ENCODE measurements around the gene ARHGAP26. TPM values are rescaled to one million over a fixed set of nuclear protein-coding genes. Genes with fewer than 3 reads are reported as not detected.

The ARHGAP26 gene
- polyA plus RNA-seq, 1 donor from 2014 or later, result 0.83 TPM

DNA sequence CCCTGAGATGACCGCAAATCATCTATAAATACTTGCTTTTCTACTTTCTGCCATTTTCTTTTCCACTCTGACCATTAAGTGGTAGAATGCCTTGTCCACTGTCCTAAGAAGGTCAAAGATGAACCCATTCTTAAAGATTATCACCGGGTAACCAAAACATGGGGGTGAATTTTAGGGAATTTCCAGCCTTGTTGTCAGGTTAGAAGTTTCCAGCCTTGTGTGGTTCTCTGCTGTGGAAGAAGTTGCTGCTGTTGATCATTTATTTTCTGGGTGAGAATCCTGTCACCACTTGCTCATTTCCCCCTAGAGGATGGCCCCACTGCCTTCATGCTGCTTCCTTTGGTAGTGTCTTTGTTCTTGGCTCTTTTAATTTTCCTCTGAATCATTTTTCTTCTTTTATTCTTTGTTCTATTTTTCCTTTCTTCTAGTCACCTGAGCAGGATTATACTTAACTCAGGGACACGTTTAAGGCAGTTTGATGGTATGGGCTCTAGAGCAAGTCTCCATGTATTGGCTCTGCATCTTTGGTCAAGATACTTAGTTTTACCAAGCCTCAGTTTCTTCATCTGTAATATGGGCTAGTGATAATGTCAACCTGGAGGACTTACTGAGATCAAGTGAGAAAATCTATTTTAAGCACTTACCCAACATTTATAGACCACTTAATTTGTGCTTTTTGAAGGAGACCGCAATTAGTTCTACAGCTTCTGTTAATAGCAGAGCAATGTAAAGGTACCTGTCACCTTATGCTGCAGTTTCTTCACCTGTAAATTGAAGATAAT lies 266.2 kb downstream of the ARHGAP26 start:
- no peak overlapping the region for H3K4me2 ChIP-seq (ENCODE audit: low read length)
- no peak for TF ChIP-seq SMC3 (conservative IDR thresholded peaks at IDR 0.05; ENCODE audit: poor library complexity)
- no peak for TF ChIP-seq MXI1 (conservative IDR thresholded peaks at IDR 0.05; ENCODE audit: poor library complexity, severe bottlenecking)
- TF ChIP-seq EZH2 (IDR thresholded peaks at IDR 0.05; ENCODE audit: borderline replicate concordance, insufficient read depth, low read length, poor library complexity, severe bottlenecking), result no peak
- no peak for TF ChIP-seq RAD21 (conservative IDR thresholded peaks at IDR 0.05)
- TF ChIP-seq, protein P1, sequence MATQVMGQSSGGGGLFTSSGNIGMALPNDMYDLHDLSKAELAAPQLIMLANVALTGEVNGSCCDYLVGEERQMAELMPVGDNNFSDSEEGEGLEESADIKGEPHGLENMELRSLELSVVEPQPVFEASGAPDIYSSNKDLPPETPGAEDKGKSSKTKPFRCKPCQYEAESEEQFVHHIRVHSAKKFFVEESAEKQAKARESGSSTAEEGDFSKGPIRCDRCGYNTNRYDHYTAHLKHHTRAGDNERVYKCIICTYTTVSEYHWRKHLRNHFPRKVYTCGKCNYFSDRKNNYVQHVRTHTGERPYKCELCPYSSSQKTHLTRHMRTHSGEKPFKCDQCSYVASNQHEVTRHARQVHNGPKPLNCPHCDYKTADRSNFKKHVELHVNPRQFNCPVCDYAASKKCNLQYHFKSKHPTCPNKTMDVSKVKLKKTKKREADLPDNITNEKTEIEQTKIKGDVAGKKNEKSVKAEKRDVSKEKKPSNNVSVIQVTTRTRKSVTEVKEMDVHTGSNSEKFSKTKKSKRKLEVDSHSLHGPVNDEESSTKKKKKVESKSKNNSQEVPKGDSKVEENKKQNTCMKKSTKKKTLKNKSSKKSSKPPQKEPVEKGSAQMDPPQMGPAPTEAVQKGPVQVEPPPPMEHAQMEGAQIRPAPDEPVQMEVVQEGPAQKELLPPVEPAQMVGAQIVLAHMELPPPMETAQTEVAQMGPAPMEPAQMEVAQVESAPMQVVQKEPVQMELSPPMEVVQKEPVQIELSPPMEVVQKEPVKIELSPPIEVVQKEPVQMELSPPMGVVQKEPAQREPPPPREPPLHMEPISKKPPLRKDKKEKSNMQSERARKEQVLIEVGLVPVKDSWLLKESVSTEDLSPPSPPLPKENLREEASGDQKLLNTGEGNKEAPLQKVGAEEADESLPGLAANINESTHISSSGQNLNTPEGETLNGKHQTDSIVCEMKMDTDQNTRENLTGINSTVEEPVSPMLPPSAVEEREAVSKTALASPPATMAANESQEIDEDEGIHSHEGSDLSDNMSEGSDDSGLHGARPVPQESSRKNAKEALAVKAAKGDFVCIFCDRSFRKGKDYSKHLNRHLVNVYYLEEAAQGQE (IDR thresholded peaks at IDR 0.05; ENCODE audit: borderline replicate concordance), result no peak
- TF ChIP-seq, protein P2, sequence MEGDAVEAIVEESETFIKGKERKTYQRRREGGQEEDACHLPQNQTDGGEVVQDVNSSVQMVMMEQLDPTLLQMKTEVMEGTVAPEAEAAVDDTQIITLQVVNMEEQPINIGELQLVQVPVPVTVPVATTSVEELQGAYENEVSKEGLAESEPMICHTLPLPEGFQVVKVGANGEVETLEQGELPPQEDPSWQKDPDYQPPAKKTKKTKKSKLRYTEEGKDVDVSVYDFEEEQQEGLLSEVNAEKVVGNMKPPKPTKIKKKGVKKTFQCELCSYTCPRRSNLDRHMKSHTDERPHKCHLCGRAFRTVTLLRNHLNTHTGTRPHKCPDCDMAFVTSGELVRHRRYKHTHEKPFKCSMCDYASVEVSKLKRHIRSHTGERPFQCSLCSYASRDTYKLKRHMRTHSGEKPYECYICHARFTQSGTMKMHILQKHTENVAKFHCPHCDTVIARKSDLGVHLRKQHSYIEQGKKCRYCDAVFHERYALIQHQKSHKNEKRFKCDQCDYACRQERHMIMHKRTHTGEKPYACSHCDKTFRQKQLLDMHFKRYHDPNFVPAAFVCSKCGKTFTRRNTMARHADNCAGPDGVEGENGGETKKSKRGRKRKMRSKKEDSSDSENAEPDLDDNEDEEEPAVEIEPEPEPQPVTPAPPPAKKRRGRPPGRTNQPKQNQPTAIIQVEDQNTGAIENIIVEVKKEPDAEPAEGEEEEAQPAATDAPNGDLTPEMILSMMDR (IDR thresholded peaks at IDR 0.05; ENCODE audit: poor library complexity, severe bottlenecking), result no peak
- TF ChIP-seq EP300 (conservative IDR thresholded peaks at IDR 0.05; ENCODE audit: poor library complexity, severe bottlenecking), result no peak
- no peak for TF ChIP-seq TAF1 (IDR thresholded peaks at IDR 0.05; ENCODE audit: low read depth)
- no peak for TF ChIP-seq POLR2AphosphoS5 (IDR thresholded peaks at IDR 0.05)
- no peaks in the 10 kb centered on the region for H4K20me1 ChIP-seq (ENCODE audit: insufficient read depth)
- no peak overlapping the region for H3K4me3 ChIP-seq (ENCODE audit: low read length)
- no peaks in the 10 kb centered on the region for H3K79me2 ChIP-seq (replicated peaks; ENCODE audit: insufficient read depth, low read length)
- H3K27ac ChIP-seq (ENCODE audit: low read length), result no peak overlapping the region
- H2AFZ ChIP-seq (ENCODE audit: low read depth, low read length), result no peak overlapping the region
- H3F3A ChIP-seq (ENCODE audit: insufficient read depth, low read length, poor library complexity, severe bottlenecking), result no peaks in the 10 kb centered on the region
- no peaks in the 10 kb centered on the region for H3K36me3 ChIP-seq (ENCODE audit: insufficient read depth, low read length)
- no peaks in the 10 kb centered on the region for H3K9me2 ChIP-seq (ENCODE audit: insufficient read depth, low read length)
- no peak overlapping the region for H3K9ac ChIP-seq (ENCODE audit: low read length)
- H3K9me3 ChIP-seq (ENCODE audit: low read length), result no peaks in the 10 kb centered on the region
- no peaks in the 10 kb centered on the region for H3K27me3 ChIP-seq (ENCODE audit: insufficient read depth, low read depth, low read length)

DNA sequence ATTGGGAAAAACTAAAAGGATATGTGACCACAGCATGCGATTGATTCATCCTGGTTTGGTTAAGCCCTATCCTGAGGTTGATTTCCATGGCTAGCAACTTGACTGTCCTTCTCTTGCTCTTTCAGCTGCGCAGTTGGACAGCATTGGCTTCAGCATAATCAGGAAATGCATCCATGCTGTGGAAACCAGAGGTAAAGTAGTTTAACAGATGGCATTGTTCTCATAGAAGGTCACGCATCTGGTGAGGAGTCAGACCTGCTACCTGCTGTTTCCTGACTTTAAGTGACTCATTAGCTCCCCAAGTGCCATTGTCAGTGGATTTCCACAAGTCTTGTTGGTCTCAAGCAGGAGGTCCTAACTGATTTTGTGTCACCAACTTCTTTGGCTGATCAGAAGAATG lies 266.9 kb downstream of the ARHGAP26 start:
- Histone ChIP-seq H3K79me2 (replicated peaks; ENCODE audit: insufficient read depth, low read length) (no peaks in the 10 kb centered on the region), H3K9me2 (ENCODE audit: insufficient read depth, low read length) (no peaks in the 10 kb centered on the region), H3K4me2 (ENCODE audit: low read length) (no peak overlapping the region), H4K20me1 (ENCODE audit: insufficient read depth) (no peaks in the 10 kb centered on the region), H3K9me3 (ENCODE audit: low read length) (no peaks in the 10 kb centered on the region), H3K27me3 (ENCODE audit: insufficient read depth, low read depth, low read length) (no peaks in the 10 kb centered on the region), H3K27ac (ENCODE audit: low read length) (no peak overlapping the region), H3F3A (ENCODE audit: insufficient read depth, low read length, poor library complexity, severe bottlenecking) (no peaks in the 10 kb centered on the region), H2AFZ (ENCODE audit: low read depth, low read length) (no peak overlapping the region), H3K9ac (ENCODE audit: low read length) (no peak overlapping the region), H3K4me3 (ENCODE audit: low read length) (no peak overlapping the region), H3K36me3 (ENCODE audit: insufficient read depth, low read length) (no peaks in the 10 kb centered on the region)
- TF ChIP-seq POLR2AphosphoS5 (IDR thresholded peaks at IDR 0.05), result no peak
- TF ChIP-seq, protein P1 (IDR thresholded peaks at IDR 0.05; ENCODE audit: borderline replicate concordance), result no peak
- no peak for TF ChIP-seq TAF1 (IDR thresholded peaks at IDR 0.05; ENCODE audit: low read depth)
- TF ChIP-seq EZH2 (IDR thresholded peaks at IDR 0.05; ENCODE audit: borderline replicate concordance, insufficient read depth, low read length, poor library complexity, severe bottlenecking), result no peak
